ENCODE data around the gene DDB1. TPM values are rescaled to one million over a fixed set of nuclear protein-coding genes. Genes with fewer than 3 reads are reported as not detected.

The DDB1 gene
- total RNA-seq, 1 donor from 2014 or later = 215 TPM

Other genes with a start within 250 kb of the DDB1 start
- not detected for gene CD5, start 230.6 kb downstream of the DDB1 start, total RNA-seq
- 5.7 TPM for gene VPS37C, start 171.7 kb downstream of the DDB1 start, total RNA-seq
- 0.52 TPM for gene PGA3, start 129.6 kb downstream of the DDB1 start, total RNA-seq
- 3.7 TPM for gene PGA4, start 110.8 kb downstream of the DDB1 start, total RNA-seq
- not detected for gene PGA5, start 91.9 kb downstream of the DDB1 start, total RNA-seq
- gene VWCE, start 37.8 kb downstream of the DDB1 start, total RNA-seq = 1.0 TPM
- 6.8 TPM for gene TKFC, start 123 bp upstream of the DDB1 start, total RNA-seq
- 9.9 TPM for gene CYB561A3, start 28.8 kb upstream of the DDB1 start, total RNA-seq
- 18.8 TPM for gene TMEM138, start 29.3 kb upstream of the DDB1 start, total RNA-seq
- gene TMEM216, start 59.5 kb upstream of the DDB1 start, total RNA-seq = 6.8 TPM
- gene CPSF7, start 96.9 kb upstream of the DDB1 start, total RNA-seq = 17.7 TPM
- 63.2 TPM for gene SDHAF2, start 97.0 kb upstream of the DDB1 start, total RNA-seq
- gene LRRC10B, start 175.6 kb upstream of the DDB1 start, total RNA-seq = not detected
- 1.6 TPM for gene SYT7, start 248.0 kb upstream of the DDB1 start, total RNA-seq

Data from skeletal muscle tissue (tissue), 1 donor.